Cardiac fibroblast (primary cell): Measurements from ENCODE around the gene PPP3CA.

ENCODE experiments used
- DNase-seq, 2 donors: peaks; one replicate each; pipeline versions ENCODE4 v3.0.0 to v3.0.0-alpha.2; 2010; ENCODE audit warnings: low read depth in 2 of 2
- H3K4me3 ChIP-seq, 2 donors: replicated peaks in 1 of 2; 1 replicate in 1 of 2; 2 replicates in 1 of 2; pipeline ENCODE4 v1.5.1; 2011; ENCODE audit warnings: low read depth in 2 of 2, low read length in 2 of 2, mild to moderate bottlenecking in 2 of 2, moderate library complexity in 1 of 2
- CTCF ChIP-seq: IDR thresholded peaks from one replicate; pipeline ENCODE4 v1.5.1; 2011; ENCODE audit warnings: low read depth, mild to moderate bottlenecking, low read length, inconsistent platforms

Gene PPP3CA

GRCh38 chr4:101157415-101158133 lies 189.8 kb downstream of the PPP3CA start:
- H3K4me3 ChIP-seq: no peak overlapping the region

GRCh38 chr4:101156619-101157310 lies 190.6 kb downstream of the PPP3CA start:
- no peak for TF ChIP-seq CTCF
- H3K4me3 ChIP-seq: no peak overlapping the region
- DNase-seq: no peak

More at GRCh38 chr4:101157415-101158133, 189.8 kb downstream of the PPP3CA start:
- DNase-seq: peak in 1 of 2 donors; percentile 66
- TF ChIP-seq CTCF: no peak

DNA sequence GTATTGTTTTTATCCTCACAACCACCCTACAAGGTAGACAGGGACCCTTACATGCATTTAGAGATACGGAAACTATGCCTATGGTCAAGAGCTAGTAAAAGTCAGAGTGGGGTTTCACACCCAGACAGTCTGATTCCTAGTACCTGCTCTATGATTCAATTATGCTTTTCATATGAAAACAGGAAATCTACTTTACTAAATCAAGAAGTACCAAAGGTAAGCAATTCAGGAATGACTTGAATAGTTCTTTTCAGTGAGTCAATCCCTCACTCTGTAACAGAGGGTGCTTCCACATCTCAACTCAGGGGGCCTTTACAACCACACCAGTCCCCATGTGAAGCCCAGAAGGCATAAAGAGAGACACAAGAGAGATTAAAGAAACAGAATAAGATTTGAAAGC lies 191.4 kb downstream of the PPP3CA start:
- no peak for DNase-seq
- TF ChIP-seq CTCF: no peak
- H3K4me3 ChIP-seq: no peak overlapping the region

- TF ChIP-seq CTCF: no peak
- peak; percentile 26 to 58 for DNase-seq
- H3K4me3 ChIP-seq: no peak overlapping the region
Measured at GRCh38 chr4:101155368-101155767, 192.0 kb downstream of the PPP3CA start.

- H3K4me3 ChIP-seq: no peak overlapping the region
- no peak for TF ChIP-seq CTCF
- DNase-seq: no peak
Measured at GRCh38 chr4:101153653-101154052, 193.7 kb downstream of the PPP3CA start.

GRCh38 chr4:101152521-101152920 lies 194.8 kb downstream of the PPP3CA start:
- H3K4me3 ChIP-seq: no peak overlapping the region
- TF ChIP-seq CTCF: no peak
- no peak for DNase-seq

GRCh38 chr4:101148551-101148950 lies 198.8 kb downstream of the PPP3CA start:
- DNase-seq: no peak
- H3K4me3 ChIP-seq: no peak overlapping the region
- no peak for TF ChIP-seq CTCF
